ENCODE data around the gene GRIP1.
"Not testable (repeated sequence)": the region's sequence is repeated elsewhere in the genome, so short reads cannot be mapped to it uniquely, and the experiment has no call there.

The GRIP1 gene

DNA sequence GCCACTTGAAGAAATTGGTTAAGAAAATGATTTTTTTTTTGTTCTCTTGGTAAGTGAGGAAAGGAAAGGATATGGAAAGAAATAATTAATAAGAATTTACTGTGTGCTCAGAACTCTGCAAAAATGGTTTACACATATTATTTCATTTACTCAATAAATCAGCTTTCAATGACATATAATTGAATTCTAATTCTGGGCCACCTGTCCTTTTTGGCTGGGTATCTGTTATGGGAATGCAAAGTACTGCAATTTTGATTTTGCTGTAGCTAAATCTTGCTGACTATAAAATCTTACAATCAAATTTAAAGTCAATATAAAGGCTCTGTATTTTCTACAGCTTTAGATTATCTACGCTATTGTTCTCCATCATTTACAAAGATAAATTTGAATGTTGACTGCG, 147.1 kb downstream of the GRIP1 start:
- no peak for DNase-seq (ENCODE audit: low spot score)

DNA sequence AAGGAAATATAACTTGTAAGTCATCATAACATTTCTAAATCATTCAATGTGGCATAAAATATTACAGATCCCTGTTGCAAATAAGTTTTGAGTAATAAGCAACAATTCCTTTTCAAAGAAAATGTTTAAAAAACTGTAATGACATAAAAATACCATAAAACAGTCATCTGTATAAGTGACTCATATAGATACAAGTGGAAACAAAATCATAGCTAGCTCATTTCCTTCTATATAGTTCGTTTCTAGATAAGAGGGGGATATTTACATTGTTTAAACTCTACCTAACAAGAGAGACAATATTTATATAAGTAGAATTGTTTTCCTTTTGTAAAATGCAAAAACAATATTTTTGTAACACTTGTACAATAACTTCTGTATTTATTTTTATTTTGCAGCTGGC, 148.9 kb downstream of the GRIP1 start:
- DNase-seq (ENCODE audit: low spot score), result no peak

DNA sequence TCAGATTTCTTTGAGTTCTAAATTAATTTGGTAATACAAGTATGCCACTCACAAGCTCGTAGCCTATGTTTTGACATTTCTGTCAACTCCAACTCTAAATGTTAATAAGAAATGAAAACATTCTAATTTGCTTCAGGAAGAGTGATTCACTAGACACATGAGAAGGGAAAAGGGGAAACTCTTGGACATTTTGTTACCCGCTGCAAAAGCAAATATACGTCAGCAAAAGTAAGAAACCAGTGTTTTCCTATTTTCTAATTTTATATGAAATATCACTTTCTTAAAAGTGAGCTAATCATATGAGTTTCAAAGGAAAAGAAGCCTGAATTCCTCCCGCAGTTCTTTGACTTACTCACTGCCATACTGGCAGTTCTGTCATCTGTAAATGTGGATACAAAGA, 162.3 kb downstream of the GRIP1 start:
- no peak for DNase-seq (ENCODE audit: low spot score)

DNA sequence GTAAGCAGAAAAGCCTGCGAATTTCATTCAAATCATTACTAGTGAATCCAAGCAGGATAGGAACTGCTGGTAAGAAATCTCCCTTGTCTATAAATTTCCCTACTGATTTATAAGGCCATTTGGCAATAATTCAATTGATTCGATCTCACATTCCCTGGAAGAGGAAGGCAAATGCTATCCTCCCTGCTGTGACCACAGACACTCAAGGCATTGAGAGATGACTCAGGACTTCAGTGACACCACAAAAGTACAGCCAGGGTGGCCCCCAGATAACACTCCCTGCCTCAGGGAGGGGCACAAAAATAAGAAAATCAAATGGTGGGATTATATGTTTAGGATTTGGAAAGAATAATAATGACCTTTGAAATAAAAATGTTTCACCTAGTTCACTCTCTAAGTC, 162.7 kb downstream of the GRIP1 start:
- no peak for DNase-seq (ENCODE audit: low spot score)

DNA sequence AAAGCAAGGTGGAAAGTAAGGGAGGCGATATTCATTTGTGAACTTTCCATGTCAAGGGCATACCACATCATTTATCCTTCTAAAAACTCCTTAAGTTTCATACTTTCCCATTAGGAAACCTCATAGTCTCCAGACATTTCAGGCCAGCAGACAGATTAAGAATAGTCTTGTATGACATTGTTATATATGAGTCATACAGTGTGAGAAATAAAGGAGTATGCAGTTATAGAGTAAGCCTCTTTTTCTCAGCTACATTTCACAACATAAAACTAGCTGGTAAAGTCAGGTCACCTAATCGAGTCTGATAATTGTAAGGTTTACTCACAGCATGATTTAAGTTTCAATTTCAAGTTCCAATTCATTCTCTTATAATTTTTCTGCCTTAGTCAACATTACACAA, 164.3 kb downstream of the GRIP1 start:
- no peak for DNase-seq (ENCODE audit: low spot score)

DNA sequence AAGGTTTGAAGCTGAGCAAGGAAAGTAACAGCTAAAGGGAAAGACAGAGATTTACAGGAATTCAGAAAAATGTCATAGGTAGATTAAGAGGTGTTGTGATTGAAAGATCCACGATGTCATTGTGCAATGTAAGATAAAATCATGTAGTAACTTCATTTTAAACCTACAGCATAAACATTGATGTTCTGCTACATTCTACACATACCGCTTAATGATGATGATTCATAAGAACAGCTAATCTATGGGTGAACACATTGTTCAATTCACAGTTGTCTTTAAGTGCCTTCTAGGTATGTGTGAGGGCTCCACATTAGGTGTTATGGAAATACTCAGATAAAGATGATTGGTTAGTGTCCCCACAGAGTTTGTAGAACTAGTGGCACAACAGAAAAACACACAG, 170.9 kb downstream of the GRIP1 start:
- no peak for DNase-seq (ENCODE audit: low spot score)

DNA sequence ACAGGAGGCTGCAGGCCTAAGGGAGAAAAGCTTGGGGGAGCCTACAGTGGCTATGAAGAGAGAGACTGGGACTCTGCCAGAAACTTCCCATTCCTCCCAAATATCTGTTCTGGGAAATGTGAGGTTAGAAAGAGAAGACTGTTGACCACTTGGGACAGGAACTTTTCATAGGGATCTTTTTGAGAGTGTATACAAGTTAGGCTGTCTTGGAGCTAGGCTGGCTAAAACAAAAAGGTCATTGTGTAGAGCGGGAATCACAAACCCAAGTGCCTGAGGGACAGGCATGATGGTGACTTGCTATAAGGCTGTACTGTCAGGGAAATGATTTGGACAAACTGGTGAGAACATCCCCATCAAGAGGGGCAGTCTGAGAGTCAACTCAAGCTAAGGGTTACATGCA, 175.1 kb downstream of the GRIP1 start:
- DNase-seq (ENCODE audit: low spot score), result no peak

DNA sequence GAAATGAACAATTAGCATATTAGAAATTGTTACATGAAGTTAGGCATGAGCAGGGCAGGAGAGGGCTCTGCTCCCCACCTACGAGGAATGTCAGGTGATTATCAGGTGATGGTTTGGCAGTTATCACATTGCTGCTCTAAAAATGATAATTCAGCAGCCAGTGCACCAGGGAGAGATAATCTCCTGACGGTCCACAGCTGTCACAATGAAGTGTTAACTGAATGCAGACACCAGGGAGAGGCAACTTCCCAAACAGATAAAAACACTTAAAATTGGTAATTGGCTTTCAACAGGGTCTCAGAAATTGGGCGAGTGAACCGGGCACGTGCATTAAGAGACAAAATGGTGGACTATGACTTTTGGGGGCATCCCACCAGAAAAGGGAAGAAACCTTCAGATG, 176.0 kb downstream of the GRIP1 start:
- DNase-seq (ENCODE audit: low spot score), result no peak

DNA sequence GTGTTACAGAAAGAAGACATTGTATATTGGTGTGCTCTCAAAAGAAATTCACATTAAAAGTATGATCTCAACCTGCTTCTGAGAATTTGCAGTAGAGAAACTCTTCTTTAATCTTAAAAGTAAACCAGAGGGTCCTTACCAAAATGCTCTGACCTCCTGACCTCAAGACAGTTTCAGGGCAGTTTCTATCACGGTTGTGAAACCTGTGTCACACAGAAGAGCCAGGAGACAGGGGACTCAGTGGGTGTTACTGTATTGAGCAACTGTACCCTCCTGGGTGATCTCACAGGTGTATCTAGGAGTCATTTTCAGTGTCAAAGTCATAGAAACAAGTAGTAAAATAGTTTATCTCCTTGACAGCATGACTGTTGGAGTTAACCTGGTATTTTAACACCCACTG, 178.0 kb downstream of the GRIP1 start:
- no peak for DNase-seq (ENCODE audit: low spot score)

DNA sequence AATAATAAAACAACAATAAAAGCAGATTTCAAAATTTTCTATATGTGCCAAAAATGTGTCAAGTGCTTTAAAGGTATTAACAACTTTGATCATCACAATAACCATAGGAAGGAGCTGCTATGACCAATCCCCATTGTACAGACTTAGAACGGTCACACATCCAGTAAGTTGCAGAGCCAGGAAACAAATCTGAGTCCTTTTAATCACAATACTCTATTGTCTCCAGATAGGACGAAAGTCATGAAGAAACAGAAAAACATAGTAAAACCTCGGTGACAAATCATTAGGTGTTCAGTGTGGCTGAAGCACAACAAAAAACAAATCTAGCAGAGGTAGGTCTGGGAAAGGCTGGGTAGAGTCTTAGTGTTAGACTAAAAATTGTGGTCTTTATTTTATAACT, 178.8 kb downstream of the GRIP1 start:
- DNase-seq (ENCODE audit: low spot score), result no peak

DNA sequence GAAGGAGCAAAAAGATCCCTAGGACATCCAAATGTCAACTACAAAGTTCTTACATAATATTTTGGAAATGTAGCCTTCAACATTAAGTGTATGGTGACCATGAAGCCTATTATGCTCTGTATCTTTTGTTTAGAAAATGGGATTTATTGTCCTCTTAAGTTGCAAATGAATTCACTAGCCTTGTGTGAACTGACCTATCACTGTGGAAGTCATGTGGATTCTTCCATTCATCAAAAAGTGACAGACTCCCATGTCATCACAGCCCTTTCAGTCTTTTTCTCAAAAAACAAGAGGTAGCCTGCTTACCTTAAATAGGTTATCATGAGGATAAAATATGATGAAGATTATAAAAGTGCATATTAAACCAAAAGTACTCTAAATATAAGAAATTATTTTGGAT, 179.9 kb downstream of the GRIP1 start:
- no peak for DNase-seq (ENCODE audit: low spot score)

DNA sequence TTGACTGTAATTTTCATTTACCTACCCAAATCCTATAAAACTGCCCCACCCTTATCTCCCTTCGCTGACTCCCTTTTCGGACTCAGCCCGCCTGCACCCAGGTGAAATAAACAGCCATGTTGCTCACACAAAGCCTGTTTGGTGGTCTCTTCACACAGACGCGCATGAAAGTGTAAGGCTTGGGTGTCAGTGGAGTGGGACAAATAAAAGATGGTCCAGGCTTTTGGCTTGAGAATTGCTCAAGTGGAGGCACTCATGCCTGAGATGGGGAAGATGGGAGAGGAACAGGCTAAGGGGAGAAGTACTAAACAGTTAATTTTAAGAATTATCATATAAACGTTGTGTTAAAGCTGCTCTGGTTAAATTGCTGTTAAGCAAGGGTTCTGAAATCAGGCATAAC, 180.8 kb downstream of the GRIP1 start:
- DNase-seq (ENCODE audit: low spot score), result not testable (repeated sequence)

DNA sequence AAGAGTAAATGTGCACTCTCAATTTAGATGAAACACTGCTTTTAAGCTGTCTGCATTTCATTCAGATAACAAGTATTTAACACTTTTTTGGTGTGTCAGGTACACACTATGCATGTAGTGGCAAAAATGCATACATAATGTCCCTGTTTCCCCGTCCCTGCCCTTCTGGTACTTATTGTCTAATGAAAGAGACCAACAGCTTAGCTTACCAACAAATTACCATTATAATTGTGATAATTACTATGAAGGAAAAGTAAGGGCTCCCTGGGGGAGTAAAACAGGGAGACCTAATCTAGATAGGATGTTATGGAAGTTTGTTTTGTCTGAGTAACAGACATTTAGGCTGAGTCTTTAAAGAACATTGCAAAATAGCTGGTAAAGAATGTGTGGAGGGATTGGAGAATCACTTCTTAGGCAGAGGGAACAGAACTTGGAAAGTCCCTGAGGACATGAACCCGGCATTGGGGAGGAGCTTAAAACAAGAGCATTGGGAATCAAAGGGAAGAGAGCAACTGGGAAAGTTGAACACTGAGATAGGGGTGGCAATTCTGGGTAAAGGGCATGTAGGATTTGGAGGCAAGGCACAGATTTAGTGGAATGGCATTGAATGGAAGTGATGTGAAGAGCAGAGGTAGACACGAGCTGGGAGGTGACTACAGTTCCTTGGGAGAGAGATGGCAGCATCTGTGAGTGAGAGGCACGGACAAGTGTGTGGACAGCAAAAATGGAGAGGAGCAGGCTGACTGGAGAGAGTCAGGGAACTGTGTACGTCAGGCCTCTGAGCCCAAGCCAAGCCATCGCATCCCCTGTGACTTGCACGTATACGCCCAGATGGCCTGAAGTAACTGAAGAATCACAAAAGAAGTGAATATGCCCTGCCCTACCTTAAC, 181.6 kb downstream of the GRIP1 start:
- no peak for DNase-seq (ENCODE audit: low spot score)

DNA sequence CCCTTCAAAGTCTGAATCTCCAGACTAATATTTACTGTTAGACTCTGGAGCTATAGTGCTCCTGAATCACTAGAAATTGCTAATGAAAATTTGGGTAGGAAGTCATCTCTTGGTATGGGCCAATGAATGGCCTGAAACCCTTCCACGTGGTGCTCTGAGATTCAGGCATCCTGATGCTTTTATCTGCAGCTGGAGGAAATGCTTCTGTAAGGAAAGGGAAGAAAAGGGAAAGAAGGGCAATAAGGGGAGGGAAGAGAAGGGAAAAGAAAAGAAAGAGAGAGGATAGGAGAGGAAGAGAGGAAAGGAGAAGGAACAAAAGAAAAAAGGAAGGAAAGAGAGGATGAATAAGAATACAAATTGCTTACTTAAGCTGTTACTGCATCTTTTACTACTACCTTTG, 182.3 kb downstream of the GRIP1 start:
- no peak for DNase-seq (ENCODE audit: low spot score)

DNA sequence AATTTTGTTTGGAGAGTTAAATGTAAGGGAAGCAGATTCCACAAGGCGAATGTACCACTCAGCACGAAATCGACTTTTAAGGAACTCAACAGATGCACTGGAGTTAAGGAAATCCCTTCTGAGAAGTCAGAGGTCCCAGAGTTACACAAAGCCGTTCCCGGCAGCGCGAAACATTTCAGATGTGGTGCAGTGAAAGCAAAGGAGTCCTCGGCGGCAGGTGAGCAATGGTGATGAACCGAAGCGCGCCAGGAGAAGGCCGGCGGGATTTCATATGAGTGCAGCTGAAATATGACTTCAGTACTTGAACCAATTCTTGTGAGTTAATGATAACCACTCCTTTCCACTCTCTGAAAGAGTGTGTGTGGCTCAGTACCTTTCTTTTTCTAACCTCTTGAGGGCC, 183.2 kb downstream of the GRIP1 start:
- no peak for DNase-seq (ENCODE audit: low spot score)

DNA sequence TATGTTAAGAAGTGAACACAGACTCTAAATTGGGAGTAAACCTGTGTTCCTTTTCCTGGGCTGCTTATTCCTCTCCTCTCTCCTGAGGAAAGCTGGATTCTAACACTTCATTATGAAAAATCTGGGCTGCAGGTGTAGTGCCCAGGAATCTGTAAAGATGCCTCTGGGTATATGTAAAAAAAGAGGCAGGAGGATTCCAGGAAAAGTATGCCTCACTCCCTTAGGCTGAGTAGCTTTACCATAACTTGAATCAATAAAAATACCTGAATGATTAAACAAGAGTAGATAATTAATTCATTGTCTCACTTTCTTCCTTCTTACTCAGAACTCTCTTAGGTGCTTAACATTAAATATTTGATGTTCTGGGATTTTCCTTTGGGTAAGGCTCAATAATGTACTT, 185.1 kb downstream of the GRIP1 start:
- DNase-seq (ENCODE audit: low spot score), result no peak

DNA sequence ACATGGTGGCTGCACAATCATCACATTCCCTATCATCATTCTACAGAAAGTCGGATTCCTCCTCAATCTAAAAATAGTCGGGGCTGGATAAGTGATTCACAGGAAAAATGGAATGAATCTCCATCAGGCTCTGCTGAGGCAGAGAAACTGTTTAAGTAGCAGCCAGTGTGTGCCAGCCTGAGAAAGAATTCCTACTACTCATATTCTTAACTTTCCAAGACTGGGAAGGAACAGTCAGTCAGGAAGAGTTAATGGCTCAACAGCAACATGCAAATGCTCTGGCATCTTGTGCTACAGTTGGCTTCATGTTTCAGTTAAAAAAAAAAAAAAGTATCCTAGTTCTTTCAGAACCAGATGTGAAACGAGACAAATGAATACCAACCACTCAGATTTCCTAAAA, 187.0 kb downstream of the GRIP1 start:
- no peak for DNase-seq (ENCODE audit: low spot score)

DNA sequence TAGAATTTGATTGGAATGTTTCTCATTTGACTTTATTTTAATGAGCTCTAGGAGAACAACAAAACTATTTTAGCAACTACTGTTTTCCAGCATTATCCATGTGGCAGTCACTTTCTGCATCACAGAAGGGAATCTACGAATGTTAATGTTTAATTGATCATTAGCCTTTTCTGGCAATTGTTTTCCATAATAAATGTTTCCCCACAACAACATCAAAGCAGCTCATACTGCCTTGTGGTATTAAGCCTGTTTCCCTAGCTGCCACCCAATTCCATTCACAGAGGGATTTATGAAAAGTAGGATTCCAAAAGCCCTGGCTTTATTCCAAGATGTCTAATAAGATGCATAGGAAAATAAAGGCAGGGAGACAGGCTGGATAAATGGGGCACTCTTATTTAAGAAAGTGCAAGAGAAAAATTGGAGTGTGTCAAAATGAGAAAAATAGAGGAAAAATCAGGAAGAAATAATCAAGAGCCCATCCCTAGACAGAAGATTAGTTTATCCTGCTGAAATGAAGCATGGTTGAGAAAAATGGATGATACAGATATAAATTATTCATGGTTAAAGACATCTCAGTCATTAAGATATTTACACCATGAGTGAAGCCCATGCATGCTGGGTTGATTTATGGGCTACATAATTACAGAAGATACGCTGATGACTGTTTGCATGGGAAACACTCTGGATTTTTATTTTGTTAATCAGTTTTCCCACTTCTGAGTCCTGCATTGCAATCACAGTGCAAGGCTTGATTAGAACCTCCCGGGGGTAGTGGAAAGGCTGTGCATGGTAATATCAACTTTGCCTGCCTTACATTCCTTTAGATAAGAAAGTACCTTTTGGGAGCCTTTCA, 196.3 kb downstream of the GRIP1 start:
- no peak for DNase-seq (ENCODE audit: low spot score)

DNA sequence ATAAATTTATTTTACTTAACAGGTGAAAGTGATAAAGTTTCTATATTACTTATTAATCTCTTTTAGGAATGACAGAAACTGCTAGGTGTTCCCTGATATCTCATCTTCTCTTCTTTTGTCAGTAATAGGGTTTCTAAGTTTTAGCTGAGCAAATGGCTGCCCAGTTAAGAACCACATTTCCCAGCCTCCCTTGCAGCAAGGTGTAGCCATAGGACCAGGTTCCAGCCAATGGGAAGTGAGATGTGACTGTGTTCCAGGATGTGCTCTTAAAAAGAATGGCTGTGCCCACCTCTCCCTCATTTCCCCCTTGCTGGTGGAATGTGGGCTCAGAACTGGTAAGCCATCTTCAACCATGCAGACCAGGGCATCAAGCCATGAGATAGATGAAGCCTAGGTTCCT, 210.9 kb downstream of the GRIP1 start:
- no peak for DNase-seq (ENCODE audit: low spot score)

DNA sequence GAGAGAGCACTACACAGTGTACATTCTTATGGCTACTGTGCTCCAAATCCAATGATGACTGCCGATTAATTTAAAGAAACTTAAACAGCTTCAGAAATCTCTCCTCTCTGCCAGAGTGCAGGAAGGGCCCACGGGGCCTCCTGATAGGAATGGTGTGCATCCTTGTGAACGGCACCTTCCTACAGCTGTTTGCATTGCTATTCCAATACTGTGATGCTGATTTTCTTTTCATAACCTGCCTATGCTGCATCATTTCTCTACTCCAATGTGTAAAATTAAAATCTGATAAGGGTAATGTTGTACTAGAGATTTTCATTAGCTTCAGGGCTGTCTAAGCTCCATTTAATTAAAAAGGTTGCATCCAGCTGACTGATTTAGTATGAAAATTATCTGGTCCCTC, 217.5 kb downstream of the GRIP1 start:
- no peak for DNase-seq (ENCODE audit: low spot score)

DNA sequence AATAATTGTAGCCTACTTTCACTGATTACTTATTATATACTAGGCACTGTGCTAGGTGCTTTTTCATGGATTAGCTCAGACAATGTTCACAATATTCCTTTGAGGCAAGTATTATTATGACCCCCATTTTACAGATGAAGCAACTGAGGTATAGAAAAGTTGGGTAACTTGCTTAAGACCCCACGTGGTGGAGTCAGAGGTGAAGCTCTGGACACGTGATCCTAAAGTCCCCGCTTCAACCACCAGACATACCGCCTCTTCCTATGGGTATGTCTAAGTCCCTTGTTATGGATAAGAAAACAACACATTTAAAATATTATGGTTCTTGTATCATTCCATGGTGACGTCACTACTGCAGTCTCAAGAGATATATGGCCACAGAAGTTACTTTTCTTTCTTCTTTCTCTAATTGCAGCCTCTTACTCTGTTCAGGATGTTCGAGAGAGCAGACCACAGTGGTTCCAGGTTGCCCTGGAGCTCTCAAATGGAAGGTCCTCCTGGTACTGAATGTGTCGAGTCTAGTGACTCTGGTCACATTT, 218.9 kb downstream of the GRIP1 start:
- DNase-seq (ENCODE audit: low spot score), result no peak

DNA sequence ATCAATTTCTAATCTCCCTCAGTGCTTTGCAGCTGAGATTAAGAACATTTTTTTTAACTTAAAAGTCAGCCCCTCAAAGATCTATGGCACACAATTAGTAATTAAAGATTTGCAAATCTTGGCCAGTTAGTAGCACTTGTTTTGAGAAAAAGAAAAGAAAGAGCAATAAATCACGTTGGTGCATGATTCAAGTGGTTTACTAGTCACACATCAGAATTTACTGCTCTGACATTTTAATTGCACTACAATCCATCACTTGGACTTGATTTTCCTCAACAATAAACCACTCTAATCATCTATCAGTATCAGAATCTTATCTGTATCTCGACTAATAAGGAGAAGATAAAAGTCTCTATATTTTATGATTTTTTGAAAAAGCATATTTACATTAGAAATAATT, 222.3 kb downstream of the GRIP1 start:
- no peak for DNase-seq (ENCODE audit: low spot score)

DNA sequence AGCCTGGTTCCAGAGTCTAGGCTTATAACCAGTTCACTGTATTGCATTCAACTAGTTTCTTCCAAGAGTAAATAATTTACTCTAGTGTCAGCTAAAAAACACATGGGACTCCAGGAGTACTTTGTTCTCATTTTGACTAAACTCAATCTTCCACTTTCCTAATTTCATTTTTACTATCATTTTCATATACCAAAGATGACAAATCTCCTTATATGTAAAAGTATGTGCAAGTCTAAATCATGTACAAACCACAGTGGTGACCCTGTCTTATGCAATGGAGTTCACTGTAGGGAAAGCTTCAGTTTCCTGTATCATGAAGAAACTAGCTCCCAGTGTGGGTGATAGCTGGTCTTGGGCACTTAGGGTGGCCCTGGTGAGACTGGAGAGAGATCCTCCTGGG, 225.0 kb downstream of the GRIP1 start:
- DNase-seq (ENCODE audit: low spot score), result no peak
